ENCODE results near the gene SPEM2. TPM values are rescaled to one million over a fixed set of nuclear protein-coding genes. Genes with fewer than 3 reads are reported as not detected.

Gene SPEM2
- total and polyA plus RNA-seq, 4 donors: not detected

DNA sequence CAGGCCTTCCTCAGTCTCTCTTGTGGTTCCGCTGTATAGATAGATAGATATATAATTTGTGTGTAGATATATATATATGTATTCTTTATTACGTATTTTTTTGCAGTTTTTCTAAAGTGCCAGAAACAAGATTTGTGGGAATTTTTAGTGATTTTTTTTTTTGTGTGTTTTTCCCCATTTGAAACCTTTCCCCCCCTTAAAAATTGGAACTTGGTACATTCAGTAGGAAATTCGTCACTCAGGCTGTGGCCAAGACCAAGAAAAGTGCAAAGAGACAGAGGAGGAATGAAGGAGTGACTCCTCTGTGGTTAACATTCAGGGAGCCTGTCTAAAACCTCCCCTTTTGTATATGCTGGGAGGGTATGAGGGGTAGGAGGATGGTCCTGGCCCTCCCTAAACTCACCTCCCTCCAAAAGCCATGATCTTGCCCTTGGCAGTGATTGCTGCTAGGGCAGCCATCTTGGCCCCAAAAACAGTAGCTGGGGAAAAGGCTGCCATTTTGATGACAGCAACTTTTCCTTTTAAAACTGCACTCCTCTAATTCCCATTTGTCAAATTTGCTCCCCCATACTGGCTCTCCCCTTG, 34.6 kb downstream of the SPEM2 start (continued):
- TF ChIP-seq SP1 (IDR thresholded peaks at IDR 0.05): no peak

DNA sequence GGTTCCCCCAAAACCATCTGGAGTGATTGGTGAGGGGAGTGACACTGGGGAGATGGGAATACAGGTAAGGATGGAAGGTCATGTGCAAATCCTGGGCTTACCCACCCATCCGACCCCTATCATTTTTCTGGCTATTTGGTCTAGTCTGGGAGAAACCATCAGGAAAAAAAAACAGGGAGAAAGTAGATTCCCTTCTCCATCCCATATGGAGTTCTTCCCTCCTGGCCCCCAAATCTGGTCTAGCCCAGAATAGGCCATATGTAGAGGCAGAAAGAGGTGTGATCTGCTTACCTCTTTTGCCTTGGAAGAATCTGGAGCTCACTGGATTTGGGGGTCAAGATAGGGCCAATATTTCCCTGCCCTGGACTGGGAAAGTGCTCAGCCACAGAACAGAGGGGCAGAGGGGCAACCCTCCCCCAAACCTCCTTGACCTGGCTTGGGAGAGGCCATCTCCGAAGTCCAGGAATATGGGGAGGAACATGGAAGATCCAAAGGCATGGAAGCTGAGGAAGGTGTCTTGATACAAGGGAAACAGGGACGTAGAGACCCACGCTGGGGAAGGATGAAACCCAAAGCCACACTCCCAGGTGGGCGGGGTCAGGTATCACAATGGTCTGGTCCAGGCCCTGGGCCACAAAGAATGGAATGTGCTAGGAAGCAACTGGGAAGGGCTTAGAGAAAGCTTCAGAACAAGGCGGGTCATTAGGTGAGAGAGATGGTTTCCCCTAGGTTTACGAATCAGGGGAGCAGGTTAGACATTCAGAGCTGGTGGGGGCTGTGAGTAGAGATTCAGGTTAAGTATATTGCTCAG, 35.6 kb downstream of the SPEM2 start:
- H3K4me1 ChIP-seq (ENCODE audit: control insufficient read depth in 4 of 4, insufficient read depth in 4 of 4, low read length in 3 of 4): peaks cover 0 to 4% (median 1%) of the 10 kb centered on the region in 4 donors
- no peak overlapping the region for H3K4me3 ChIP-seq (ENCODE audit: low read depth in 1 of 3, low read length in 3 of 3)
- DNase-seq (ENCODE audit: low spot score): no peak
- no peaks in the 10 kb centered on the region for H3K27me3 ChIP-seq (ENCODE audit: control insufficient read depth in 4 of 4, insufficient read depth in 4 of 4, low read length in 3 of 4)
- H3K27ac ChIP-seq (ENCODE audit: low read depth in 1 of 2, low read length in 2 of 2): no peak overlapping the region
- WGBS: 96% methylated on average over 7 of the region's 7 CpGs
- H3K36me3 ChIP-seq (ENCODE audit: control insufficient read depth in 4 of 4, insufficient read depth in 3 of 4, low read depth in 1 of 4, low read length in 3 of 4): peaks cover 0 to 12% (median 3%) of the 10 kb centered on the region in 4 donors
- H3K9ac ChIP-seq (ENCODE audit: low read depth in 1 of 2, low read length in 2 of 2): no peak overlapping the region
- TF ChIP-seq GABPA (IDR thresholded peaks at IDR 0.05 in 1 of 2, conservative IDR thresholded peaks at IDR 0.05 in 1 of 2): no peak
- TF ChIP-seq YY1 (IDR thresholded peaks at IDR 0.05): no peak
- TF ChIP-seq FOXA2 (IDR thresholded peaks at IDR 0.05): no peak
- TF ChIP-seq RAD21 (IDR thresholded peaks at IDR 0.05): no peak
- no peak for TF ChIP-seq HNF4A (conservative IDR thresholded peaks at IDR 0.05)
- TF ChIP-seq, protein P1, sequence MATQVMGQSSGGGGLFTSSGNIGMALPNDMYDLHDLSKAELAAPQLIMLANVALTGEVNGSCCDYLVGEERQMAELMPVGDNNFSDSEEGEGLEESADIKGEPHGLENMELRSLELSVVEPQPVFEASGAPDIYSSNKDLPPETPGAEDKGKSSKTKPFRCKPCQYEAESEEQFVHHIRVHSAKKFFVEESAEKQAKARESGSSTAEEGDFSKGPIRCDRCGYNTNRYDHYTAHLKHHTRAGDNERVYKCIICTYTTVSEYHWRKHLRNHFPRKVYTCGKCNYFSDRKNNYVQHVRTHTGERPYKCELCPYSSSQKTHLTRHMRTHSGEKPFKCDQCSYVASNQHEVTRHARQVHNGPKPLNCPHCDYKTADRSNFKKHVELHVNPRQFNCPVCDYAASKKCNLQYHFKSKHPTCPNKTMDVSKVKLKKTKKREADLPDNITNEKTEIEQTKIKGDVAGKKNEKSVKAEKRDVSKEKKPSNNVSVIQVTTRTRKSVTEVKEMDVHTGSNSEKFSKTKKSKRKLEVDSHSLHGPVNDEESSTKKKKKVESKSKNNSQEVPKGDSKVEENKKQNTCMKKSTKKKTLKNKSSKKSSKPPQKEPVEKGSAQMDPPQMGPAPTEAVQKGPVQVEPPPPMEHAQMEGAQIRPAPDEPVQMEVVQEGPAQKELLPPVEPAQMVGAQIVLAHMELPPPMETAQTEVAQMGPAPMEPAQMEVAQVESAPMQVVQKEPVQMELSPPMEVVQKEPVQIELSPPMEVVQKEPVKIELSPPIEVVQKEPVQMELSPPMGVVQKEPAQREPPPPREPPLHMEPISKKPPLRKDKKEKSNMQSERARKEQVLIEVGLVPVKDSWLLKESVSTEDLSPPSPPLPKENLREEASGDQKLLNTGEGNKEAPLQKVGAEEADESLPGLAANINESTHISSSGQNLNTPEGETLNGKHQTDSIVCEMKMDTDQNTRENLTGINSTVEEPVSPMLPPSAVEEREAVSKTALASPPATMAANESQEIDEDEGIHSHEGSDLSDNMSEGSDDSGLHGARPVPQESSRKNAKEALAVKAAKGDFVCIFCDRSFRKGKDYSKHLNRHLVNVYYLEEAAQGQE (IDR thresholded peaks at IDR 0.05): no peak
- no peak for TF ChIP-seq TAF1 (conservative IDR thresholded peaks at IDR 0.05)
- TF ChIP-seq EGR1 (IDR thresholded peaks at IDR 0.05; ENCODE audit: low read depth in 2 of 2): no peak
- no peak for TF ChIP-seq FOXA1 (IDR thresholded peaks at IDR 0.05)
- no peak for TF ChIP-seq NR2F2 (IDR thresholded peaks at IDR 0.05)
- TF ChIP-seq RXRA (IDR thresholded peaks at IDR 0.05): no peak
- TF ChIP-seq, protein P2, sequence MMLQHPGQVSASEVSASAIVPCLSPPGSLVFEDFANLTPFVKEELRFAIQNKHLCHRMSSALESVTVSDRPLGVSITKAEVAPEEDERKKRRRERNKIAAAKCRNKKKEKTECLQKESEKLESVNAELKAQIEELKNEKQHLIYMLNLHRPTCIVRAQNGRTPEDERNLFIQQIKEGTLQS (IDR thresholded peaks at IDR 0.05): no peak
- no peaks in the 10 kb centered on the region for H3K9me3 ChIP-seq (ENCODE audit: control insufficient read depth in 4 of 4, low read length in 3 of 4)

DNA sequence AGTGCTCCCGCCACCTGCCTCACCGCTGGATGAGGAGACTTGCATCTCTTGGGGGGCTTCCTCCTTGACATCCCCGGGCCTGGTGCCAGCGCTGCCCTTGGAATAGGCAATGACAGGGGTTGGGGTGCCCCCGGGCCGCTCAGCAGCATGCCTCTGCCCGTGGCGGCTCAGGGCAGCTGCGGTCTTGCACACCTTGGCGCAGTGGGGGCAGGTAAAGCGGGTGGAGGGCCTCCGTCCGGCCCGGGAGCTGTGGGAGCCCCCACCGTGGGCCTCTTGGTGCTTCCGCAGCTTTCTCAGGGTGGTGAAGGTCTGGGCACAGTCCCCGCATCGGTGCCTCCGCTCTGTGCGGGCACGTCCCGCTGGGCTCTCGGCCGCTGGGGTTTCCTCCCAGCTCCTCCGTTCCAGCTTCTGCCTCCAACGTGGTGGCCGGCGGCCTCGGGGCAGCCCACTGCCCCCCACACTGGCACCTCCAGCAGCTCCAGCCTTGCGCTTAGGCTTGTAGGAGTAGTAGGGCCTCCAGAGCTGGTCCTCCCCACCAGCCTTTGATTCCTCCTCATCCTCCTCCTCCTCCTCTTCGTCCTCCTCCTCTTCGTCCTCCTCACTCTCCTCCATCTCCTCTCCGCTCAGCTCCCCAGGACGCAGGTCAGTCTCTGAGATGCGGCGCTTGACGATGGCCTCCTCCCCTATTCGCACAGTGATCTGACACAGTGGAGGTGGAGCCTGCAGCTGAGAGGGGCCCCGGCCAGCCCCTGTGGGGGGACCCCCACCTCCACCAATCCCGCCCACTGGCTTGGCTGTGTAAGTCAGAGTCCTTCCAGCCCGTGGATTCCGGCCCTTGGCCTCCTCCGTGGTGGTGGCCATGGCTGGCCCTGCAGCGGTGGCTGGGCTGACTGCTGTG, 37.3 kb downstream of the SPEM2 start:
- H3K9ac ChIP-seq (ENCODE audit: low read depth in 1 of 2, low read length in 2 of 2): no peak overlapping the region
- WGBS: 96% methylated on average over 44 of the region's 44 CpGs
- H3K36me3 ChIP-seq (ENCODE audit: control insufficient read depth in 4 of 4, insufficient read depth in 3 of 4, low read depth in 1 of 4, low read length in 3 of 4): peaks cover 0 to 12% (median 3%) of the 10 kb centered on the region in 4 donors
- no peaks in the 10 kb centered on the region for H3K9me3 ChIP-seq (ENCODE audit: control insufficient read depth in 4 of 4, low read length in 3 of 4)
- no peaks in the 10 kb centered on the region for H3K27me3 ChIP-seq (ENCODE audit: control insufficient read depth in 4 of 4, insufficient read depth in 4 of 4, low read length in 3 of 4)
- no peak for DNase-seq (ENCODE audit: low spot score)
- H3K4me1 ChIP-seq (ENCODE audit: control insufficient read depth in 4 of 4, insufficient read depth in 4 of 4, low read length in 3 of 4): peaks cover 0 to 12% (median 8%) of the 10 kb centered on the region in 4 donors
- no peak overlapping the region for H3K4me3 ChIP-seq (ENCODE audit: low read depth in 1 of 3, low read length in 3 of 3)
- no peak overlapping the region for H3K27ac ChIP-seq (ENCODE audit: low read depth in 1 of 2, low read length in 2 of 2)
- no peak for TF ChIP-seq SP1 (IDR thresholded peaks at IDR 0.05)
- no peak for TF ChIP-seq NR2F2 (IDR thresholded peaks at IDR 0.05)
- TF ChIP-seq, protein P1 (IDR thresholded peaks at IDR 0.05): no peak
- no peak for TF ChIP-seq RAD21 (IDR thresholded peaks at IDR 0.05)
- TF ChIP-seq TAF1 (conservative IDR thresholded peaks at IDR 0.05): no peak
- TF ChIP-seq, protein P3, sequence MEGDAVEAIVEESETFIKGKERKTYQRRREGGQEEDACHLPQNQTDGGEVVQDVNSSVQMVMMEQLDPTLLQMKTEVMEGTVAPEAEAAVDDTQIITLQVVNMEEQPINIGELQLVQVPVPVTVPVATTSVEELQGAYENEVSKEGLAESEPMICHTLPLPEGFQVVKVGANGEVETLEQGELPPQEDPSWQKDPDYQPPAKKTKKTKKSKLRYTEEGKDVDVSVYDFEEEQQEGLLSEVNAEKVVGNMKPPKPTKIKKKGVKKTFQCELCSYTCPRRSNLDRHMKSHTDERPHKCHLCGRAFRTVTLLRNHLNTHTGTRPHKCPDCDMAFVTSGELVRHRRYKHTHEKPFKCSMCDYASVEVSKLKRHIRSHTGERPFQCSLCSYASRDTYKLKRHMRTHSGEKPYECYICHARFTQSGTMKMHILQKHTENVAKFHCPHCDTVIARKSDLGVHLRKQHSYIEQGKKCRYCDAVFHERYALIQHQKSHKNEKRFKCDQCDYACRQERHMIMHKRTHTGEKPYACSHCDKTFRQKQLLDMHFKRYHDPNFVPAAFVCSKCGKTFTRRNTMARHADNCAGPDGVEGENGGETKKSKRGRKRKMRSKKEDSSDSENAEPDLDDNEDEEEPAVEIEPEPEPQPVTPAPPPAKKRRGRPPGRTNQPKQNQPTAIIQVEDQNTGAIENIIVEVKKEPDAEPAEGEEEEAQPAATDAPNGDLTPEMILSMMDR (IDR thresholded peaks at IDR 0.05; ENCODE audit: low read depth, low read length, missing input control): no peak
- TF ChIP-seq, protein P2 (IDR thresholded peaks at IDR 0.05): no peak
- TF ChIP-seq FOXA1 (IDR thresholded peaks at IDR 0.05): no peak
- TF ChIP-seq HNF4G (IDR thresholded peaks at IDR 0.05): no peak
